GM23338 (cell line): Measurements from ENCODE around the gene FAM170A. TPM values are rescaled to one million over a fixed set of nuclear protein-coding genes. Genes with fewer than 3 reads are reported as not detected.

Experiments used
- ATAC-seq: fragments of 200-7000 bp; cut with Tn5 transposase; 3 replicates; pipeline ENCODE4 v1.9.1; 2020
- DNase-seq: peaks from one replicate; pipeline ENCODE4 v3.0.0-alpha.2; 2015; ENCODE audit warnings: low spot score
- H2AFZ ChIP-seq: fragments of 200-600 bp; sonication (generic); 2 replicates; pipeline ENCODE4 v1.8.0; 2016; ENCODE audit warnings: antibody characterized with exemption, mild to moderate bottlenecking, moderate library complexity
- H3F3A ChIP-seq: fragments of 200-600 bp; sonication (generic); replicated peaks from 2 replicates; pipeline ENCODE4 v1.8.0; 2017; ENCODE audit warnings: antibody characterized with exemption, mixed run types, low read depth
- H3K27ac ChIP-seq: fragments of 200-600 bp; sonication (generic); 2 replicates; pipeline ENCODE4 v1.6.1; 2016; ENCODE audit warnings: low read depth
- H3K27me3 ChIP-seq: fragments of 200-600 bp; sonication (generic); 2 replicates; pipeline ENCODE4 v1.8.0; 2016; ENCODE audit warnings: mild to moderate bottlenecking, mixed run types, moderate library complexity; ENCODE audit not compliant: insufficient read depth
- H3K36me3 ChIP-seq: fragments of 200-600 bp; sonication (generic); 2 replicates; pipeline ENCODE4 v1.8.0; 2016; ENCODE audit warnings: mild to moderate bottlenecking; ENCODE audit not compliant: insufficient read depth
- H3K4me1 ChIP-seq: fragments of 200-600 bp; sonication (generic); 2 replicates; pipeline ENCODE4 v1.8.0; 2016; ENCODE audit warnings: mild to moderate bottlenecking, moderate library complexity; ENCODE audit not compliant: insufficient read depth
- H3K4me2 ChIP-seq: fragments of 200-600 bp; sonication (generic); 2 replicates; pipeline ENCODE4 v1.7.1; 2017; ENCODE audit warnings: mixed run types
- H3K4me3 ChIP-seq: fragments of 200-600 bp; sonication (generic); 2 replicates; pipeline ENCODE4 v1.6.1; 2016; ENCODE audit warnings: mixed run types
- H3K79me2 ChIP-seq: fragments of 200-600 bp; sonication (generic); replicated peaks from 2 replicates; pipeline ENCODE4 v1.8.0; 2017; ENCODE audit warnings: mild to moderate bottlenecking; ENCODE audit not compliant: insufficient read depth
- H3K9me2 ChIP-seq: fragments of 200-600 bp; sonication (generic); 2 replicates; pipeline ENCODE4 v1.8.0; 2017; ENCODE audit not compliant: insufficient read depth
- H4K20me1 ChIP-seq: fragments of 200-600 bp; sonication (generic); replicated peaks from 2 replicates; pipeline ENCODE4 v1.8.0; 2017; ENCODE audit warnings: mild to moderate bottlenecking; ENCODE audit not compliant: insufficient read depth
- H3K27ac Mint-ChIP-seq: 2 replicates; pipeline ENCODE4 v1.8.0; 2020; ENCODE audit warnings: inconsistent platforms, mild to moderate bottlenecking, moderate library complexity, mixed read lengths
- H3K27me3 Mint-ChIP-seq: 3 replicates; pipeline ENCODE4 v1.8.0; 2022; ENCODE audit warnings: low read depth, mild to moderate bottlenecking, moderate library complexity, mixed read lengths, inconsistent platforms; ENCODE audit not compliant: insufficient read depth, poor library complexity
- H3K36me3 Mint-ChIP-seq: 3 replicates; pipeline ENCODE4 v1.8.0; 2021; ENCODE audit warnings: low read depth, mild to moderate bottlenecking, inconsistent platforms, moderate library complexity, mixed read lengths
- H3K4me1 Mint-ChIP-seq: 3 replicates; pipeline ENCODE4 v1.8.0; 2020; ENCODE audit warnings: mild to moderate bottlenecking, inconsistent platforms, mixed read lengths
- H3K4me3 Mint-ChIP-seq: 3 replicates; pipeline ENCODE4 v1.8.0; 2021; ENCODE audit warnings: moderate library complexity, mild to moderate bottlenecking, inconsistent platforms, mixed read lengths
- H3K9me3 Mint-ChIP-seq: 3 replicates; pipeline ENCODE4 v1.8.0; 2020; ENCODE audit warnings: moderate library complexity, mild to moderate bottlenecking, inconsistent platforms, mixed read lengths
- CREB1 ChIP-seq: fragments of 250-450 bp; sonication (Bioruptor Pico); IDR thresholded peaks from 2 replicates; pipeline ENCODE4 v1.5.0; 2020; ENCODE audit warnings: low read depth, mild to moderate bottlenecking, moderate library complexity
- CTCF ChIP-seq, 2 experiments: fragments of 200-600 bp in 1 of 2; sonication (generic) in 1 of 2; conservative IDR thresholded peaks; 2 replicates each; pipeline versions ENCODE4 v1.5.1 to v1.6.1; 2016 to 2017; ENCODE audit warnings: antibody characterized with exemption in 2 of 2, low read depth in 2 of 2, mild to moderate bottlenecking in 2 of 2, moderate library complexity in 1 of 2
- ETS1 ChIP-seq: IDR thresholded peaks from 2 replicates; pipeline ENCODE4 v1.6.1; 2016; ENCODE audit warnings: antibody characterized with exemption
- EZH2 ChIP-seq: fragments of 200-600 bp; sonication (generic); IDR thresholded peaks from one replicate; pipeline ENCODE4 v1.8.0; 2017; ENCODE audit warnings: antibody characterized with exemption, mild to moderate bottlenecking, low read depth; ENCODE audit not compliant: unreplicated experiment
- EZH2phosphoT487 ChIP-seq: fragments of 200-600 bp; sonication (generic); IDR thresholded peaks from one replicate; pipeline ENCODE4 v1.8.1; 2018; ENCODE audit warnings: antibody characterized with exemption; ENCODE audit not compliant: unreplicated experiment
- JUNB ChIP-seq: IDR thresholded peaks from one replicate; pipeline ENCODE4 v1.6.1; 2016; ENCODE audit warnings: antibody characterized with exemption; ENCODE audit not compliant: unreplicated experiment
- NANOG ChIP-seq: IDR thresholded peaks from 2 replicates; pipeline ENCODE4 v1.6.1; 2016; ENCODE audit warnings: antibody characterized with exemption, borderline replicate concordance
- POLR2AphosphoS5 ChIP-seq: IDR thresholded peaks from 2 replicates; pipeline ENCODE4 v1.6.1; 2016; ENCODE audit warnings: antibody characterized with exemption, low read depth
- REST ChIP-seq: IDR thresholded peaks from one replicate; pipeline ENCODE4 v1.6.1; 2018; ENCODE audit warnings: antibody characterized with exemption; ENCODE audit not compliant: unreplicated experiment
- STAT1 ChIP-seq: IDR thresholded peaks from one replicate; pipeline ENCODE4 v1.6.1; 2016; ENCODE audit warnings: antibody characterized with exemption; ENCODE audit not compliant: unreplicated experiment
- ZNF114 ChIP-seq: fragments of 250-450 bp; sonication (Bioruptor Pico); IDR thresholded peaks from 2 replicates; pipeline ENCODE4 v1.5.0; 2020; ENCODE audit warnings: mild to moderate bottlenecking, moderate library complexity
- ZNF331 ChIP-seq: fragments of 250-450 bp; sonication (Bioruptor Pico); IDR thresholded peaks from 2 replicates; pipeline ENCODE4 v1.5.0; 2020; ENCODE audit warnings: low read depth, mild to moderate bottlenecking, moderate library complexity
- ZNF462 ChIP-seq: fragments of 250-450 bp; sonication (Bioruptor Pico); IDR thresholded peaks from 2 replicates; pipeline ENCODE4 v1.5.0; 2020; ENCODE audit warnings: mild to moderate bottlenecking, moderate library complexity
- polyA plus RNA-seq: library from polyadenylated mRNA; unstranded; fragments of >200 nt; fragmentation: Nextera tagmentation; extraction: Ambion mirVana; gene quantifications from 2 replicates; pipeline ENCODE4 v1.2.1, GENCODE V29; 2016
- total RNA-seq: library from RNA; depleted of rRNA; stranded (reverse); fragments of >200 nt; shearing (Covaris generic); gene quantifications from 2 replicates; pipeline ENCODE4 v1.2.3, GENCODE V29; 2014

Gene FAM170A
- total and polyA plus RNA-seq, 2 experiments from 2014 or later: not detected

- ATAC-seq: no peak
- DNase-seq: no peak
- Mint-ChIP-seq H3K4me1 (no peaks in the 10 kb centered on the region; the same call in 2 of the 3 replicates), H3K4me3 (no peak overlapping the region), H3K36me3 (no peaks in the 10 kb centered on the region), H3K9me3 (no peaks in the 10 kb centered on the region), H3K27ac (no peak overlapping the region), H3K27me3 (peaks cover 5% of the 10 kb centered on the region)
- Histone ChIP-seq H3K27me3 (no peaks in the 10 kb centered on the region), H3K4me1 (no peaks in the 10 kb centered on the region), H3F3A (no peaks in the 10 kb centered on the region), H2AFZ (no peak overlapping the region), H3K9me2 (no peaks in the 10 kb centered on the region), H3K4me3 (no peak overlapping the region), H3K4me2 (no peak overlapping the region), H3K27ac (no peak overlapping the region), H3K36me3 (no peaks in the 10 kb centered on the region), H3K79me2 (no peaks in the 10 kb centered on the region), H4K20me1 (no peaks in the 10 kb centered on the region)
- no peak for TF ChIP-seq NANOG
- TF ChIP-seq CREB1 (CRISPR knock-in tag): no peak
- no peak for TF ChIP-seq POLR2AphosphoS5
- no peak for TF ChIP-seq EZH2
- TF ChIP-seq JUNB: no peak
- no peak for TF ChIP-seq ETS1
- no peak for TF ChIP-seq ZNF462
- no peak for TF ChIP-seq REST
- no peak for TF ChIP-seq CTCF (conservative IDR thresholded peaks at IDR 0.05; ENCODE audit: low read depth in 2 of 2)
- TF ChIP-seq ZNF114: no peak
- TF ChIP-seq STAT1: no peak
- TF ChIP-seq ZNF331: no peak
- no peak for TF ChIP-seq EZH2phosphoT487
Measured at GRCh38 chr5:119656023-119656422, 26.7 kb downstream of the FAM170A start.
